Endodermal cell (in vitro differentiated cells): ENCODE results near the gene BBS5. TPM values are rescaled to one million over a fixed set of nuclear protein-coding genes. Genes with fewer than 3 reads are reported as not detected.

Experiments
- DNase-seq: peaks from one replicate; pipeline ENCODE4 v3.0.0-alpha.2; 2017
- H3K27ac ChIP-seq: 2 replicates; pipeline ENCODE4 v1.5.1; 2013; ENCODE audit warnings: mild to moderate bottlenecking, low read depth, low read length, moderate library complexity
- H3K27me3 ChIP-seq: 2 replicates; pipeline ENCODE4 v1.6.1; 2013; ENCODE audit warnings: mild to moderate bottlenecking, low read length, moderate library complexity; ENCODE audit not compliant: insufficient read depth, control insufficient read depth, poor library complexity, severe bottlenecking
- H3K36me3 ChIP-seq: 2 replicates; pipeline ENCODE4 v1.7.0; 2013; ENCODE audit warnings: mild to moderate bottlenecking, low read length, moderate library complexity; ENCODE audit not compliant: control insufficient read depth, insufficient read depth
- H3K4me1 ChIP-seq: one replicate; pipeline ENCODE4 v1.7.0; 2013; ENCODE audit warnings: low read length; ENCODE audit not compliant: control insufficient read depth, insufficient read depth
- H3K4me3 ChIP-seq: 2 replicates; pipeline ENCODE4 v1.5.1; 2013; ENCODE audit warnings: mild to moderate bottlenecking, low read length, moderate library complexity
- H3K9ac ChIP-seq: 2 replicates; pipeline ENCODE4 v1.6.1; 2013; ENCODE audit warnings: mild to moderate bottlenecking, low read length, moderate library complexity; ENCODE audit not compliant: poor library complexity, severe bottlenecking; ENCODE audit errors: extremely low read depth
- H3K9me3 ChIP-seq: 2 replicates; pipeline ENCODE4 v1.6.1; 2013; ENCODE audit warnings: mild to moderate bottlenecking, low read length, moderate library complexity; ENCODE audit not compliant: control insufficient read depth
- H3K27ac Mint-ChIP-seq: 2 replicates; pipeline ENCODE4 v1.8.0; 2020; ENCODE audit warnings: mixed read lengths
- H3K27me3 Mint-ChIP-seq: 2 replicates; pipeline ENCODE4 v1.8.0; 2021; ENCODE audit warnings: mild to moderate bottlenecking, mixed read lengths; ENCODE audit not compliant: insufficient read depth
- H3K36me3 Mint-ChIP-seq: 2 replicates; pipeline ENCODE4 v1.8.0; 2020; ENCODE audit warnings: low read depth, mixed read lengths
- H3K4me1 Mint-ChIP-seq: 2 replicates; pipeline ENCODE4 v1.8.0; 2020; ENCODE audit warnings: mixed read lengths
- H3K4me3 Mint-ChIP-seq: 2 replicates; pipeline ENCODE4 v1.8.0; 2020; ENCODE audit warnings: mild to moderate bottlenecking, moderate library complexity, mixed read lengths
- H3K9me3 Mint-ChIP-seq: 2 replicates; pipeline ENCODE4 v1.8.0; 2020; ENCODE audit warnings: mild to moderate bottlenecking, mixed read lengths
- WGBS, 2 experiments: methylation state at CpG; one replicate each; pipeline versions ENCODE4 v1.1.5 to v1.1.7; 2013; ENCODE audit warnings: missing lambda C conversion rate in 2 of 2, mixed read lengths in 1 of 2; ENCODE audit not compliant: insufficient coverage in 1 of 2, insufficient read length in 1 of 2; 5-methylcytosine and 5-hydroxymethylcytosine counted together
- total RNA-seq, 2 donors: library from RNA; stranded (reverse); fragmentation: NEBNext Ultra II Directional in 1 of 2; extraction: Animal tissue kit (Norgen Biotek cat#: 25700) in 1 of 2; gene quantifications; 2 replicates in 1 of 2; 3 replicates in 1 of 2; pipeline ENCODE4 v1.2.1, GENCODE V29; 2021
- TF ChIP-seq, protein P1 (sequence below): fragments of 200-600 bp; sonication (generic); conservative IDR thresholded peaks from 2 replicates; pipeline ENCODE4 v1.5.0; 2021; ENCODE audit warnings: antibody characterized with exemption, mild to moderate bottlenecking

Gene BBS5
- total RNA-seq, 2 donors from 2014 or later, result 3.2 to 6.5 TPM

DNA sequence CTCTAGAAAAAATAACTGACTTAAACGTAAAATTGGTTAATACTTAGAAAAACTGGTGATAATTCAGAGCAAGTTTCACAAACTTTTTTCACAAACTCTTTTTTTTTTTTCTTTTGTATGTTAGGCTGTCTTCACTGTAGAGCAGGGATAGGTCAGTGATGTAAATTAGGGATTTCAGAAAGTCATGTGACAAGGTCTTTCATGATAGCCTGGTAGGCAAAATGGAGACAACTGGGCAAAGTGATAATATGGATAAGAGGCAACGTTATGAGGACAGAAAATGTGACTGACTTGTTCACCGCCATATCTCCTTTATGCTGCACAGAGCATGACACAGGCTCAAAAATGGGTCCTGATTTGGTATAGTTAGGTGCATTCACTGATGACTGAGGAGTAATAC is 39.4 kb upstream of the BBS5 start:
- Histone ChIP-seq H3K36me3 (no peaks in the 10 kb centered on the region), H3K9me3 (no peaks in the 10 kb centered on the region), H3K9ac (no peak overlapping the region), H3K4me3 (no peak overlapping the region), H3K4me1 (no peaks in the 10 kb centered on the region), H3K27me3 (no peaks in the 10 kb centered on the region), H3K27ac (no peak overlapping the region)
- Mint-ChIP-seq H3K4me3 (no peak overlapping the region), H3K27ac (no peak overlapping the region), H3K4me1 (no peaks in the 10 kb centered on the region), H3K9me3 (no peaks in the 10 kb centered on the region), H3K27me3 (no peaks in the 10 kb centered on the region), H3K36me3 (no peaks in the 10 kb centered on the region)
- DNase-seq, result no peak
- 88 to 96% methylated on average over 2 to 3 of the region's 3 CpGs for WGBS, 2 experiments
- TF ChIP-seq, protein P1, sequence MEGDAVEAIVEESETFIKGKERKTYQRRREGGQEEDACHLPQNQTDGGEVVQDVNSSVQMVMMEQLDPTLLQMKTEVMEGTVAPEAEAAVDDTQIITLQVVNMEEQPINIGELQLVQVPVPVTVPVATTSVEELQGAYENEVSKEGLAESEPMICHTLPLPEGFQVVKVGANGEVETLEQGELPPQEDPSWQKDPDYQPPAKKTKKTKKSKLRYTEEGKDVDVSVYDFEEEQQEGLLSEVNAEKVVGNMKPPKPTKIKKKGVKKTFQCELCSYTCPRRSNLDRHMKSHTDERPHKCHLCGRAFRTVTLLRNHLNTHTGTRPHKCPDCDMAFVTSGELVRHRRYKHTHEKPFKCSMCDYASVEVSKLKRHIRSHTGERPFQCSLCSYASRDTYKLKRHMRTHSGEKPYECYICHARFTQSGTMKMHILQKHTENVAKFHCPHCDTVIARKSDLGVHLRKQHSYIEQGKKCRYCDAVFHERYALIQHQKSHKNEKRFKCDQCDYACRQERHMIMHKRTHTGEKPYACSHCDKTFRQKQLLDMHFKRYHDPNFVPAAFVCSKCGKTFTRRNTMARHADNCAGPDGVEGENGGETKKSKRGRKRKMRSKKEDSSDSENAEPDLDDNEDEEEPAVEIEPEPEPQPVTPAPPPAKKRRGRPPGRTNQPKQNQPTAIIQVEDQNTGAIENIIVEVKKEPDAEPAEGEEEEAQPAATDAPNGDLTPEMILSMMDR, result no peak

DNA sequence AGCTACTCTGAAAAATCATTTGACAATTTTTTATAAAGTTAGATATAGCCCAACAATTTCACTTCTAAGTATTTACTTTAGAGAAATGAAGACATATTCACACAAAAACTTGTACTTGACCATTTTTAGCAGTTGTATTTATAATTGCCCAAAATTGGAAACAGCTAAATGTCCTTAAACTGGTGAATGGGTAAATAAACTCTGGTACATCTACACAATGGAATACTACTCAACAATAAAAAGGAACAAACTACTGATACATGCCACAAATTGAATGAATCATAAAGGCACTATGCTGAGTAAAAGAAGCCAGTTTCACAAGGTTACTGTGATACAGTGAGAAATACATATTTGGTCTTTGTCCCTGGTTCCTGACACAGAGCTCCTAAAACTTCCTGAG is 32.8 kb upstream of the BBS5 start:
- no peaks in the 10 kb centered on the region for H3K27me3 ChIP-seq
- no peak for DNase-seq
- Mint-ChIP-seq H3K36me3 (no peaks in the 10 kb centered on the region), H3K4me3 (no peak overlapping the region), H3K9me3 (peaks cover 5% of the 10 kb centered on the region), H3K4me1 (no peaks in the 10 kb centered on the region), H3K27me3 (no peaks in the 10 kb centered on the region), H3K27ac (no peak overlapping the region)
- H3K9ac ChIP-seq, result no peak overlapping the region
- H3K9me3 ChIP-seq, result peaks cover 4% of the 10 kb centered on the region
- no peak overlapping the region for H3K4me3 ChIP-seq
- H3K4me1 ChIP-seq, result no peaks in the 10 kb centered on the region
- H3K36me3 ChIP-seq, result no peaks in the 10 kb centered on the region
- TF ChIP-seq, protein P1, result no peak
- H3K27ac ChIP-seq, result no peak overlapping the region

DNA sequence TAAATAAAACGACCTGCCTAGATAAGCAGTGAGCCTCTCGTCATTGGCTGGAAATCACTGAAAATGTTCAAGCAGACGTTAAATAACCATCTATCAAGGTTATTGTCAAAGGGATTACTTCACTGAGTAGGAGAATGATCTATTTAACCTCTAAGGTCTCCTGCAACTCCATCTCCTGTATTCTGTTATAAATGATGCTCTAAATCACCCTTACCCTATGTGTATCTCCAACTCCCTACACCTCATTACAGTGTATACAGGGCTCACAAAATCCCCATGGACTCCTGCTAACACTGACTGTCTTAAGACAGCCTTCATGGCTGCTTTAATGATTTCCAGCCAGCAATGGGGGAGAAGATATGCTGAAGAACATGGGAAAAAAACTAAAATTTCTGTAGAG is 31.0 kb upstream of the BBS5 start:
- no peak overlapping the region for H3K4me3 ChIP-seq
- H3K27ac ChIP-seq, result no peak overlapping the region
- Mint-ChIP-seq H3K36me3 (no peaks in the 10 kb centered on the region), H3K4me3 (no peak overlapping the region), H3K27me3 (no peaks in the 10 kb centered on the region), H3K9me3 (peaks cover 15% of the 10 kb centered on the region), H3K4me1 (no peaks in the 10 kb centered on the region), H3K27ac (no peak overlapping the region)
- no peaks in the 10 kb centered on the region for H3K36me3 ChIP-seq
- 76 to 92% methylated on average over 3 of the region's 3 CpGs for WGBS, 2 experiments
- no peaks in the 10 kb centered on the region for H3K4me1 ChIP-seq
- TF ChIP-seq, protein P1, result no peak
- H3K9me3 ChIP-seq, result peaks cover 4% of the 10 kb centered on the region
- no peak for DNase-seq
- no peak overlapping the region for H3K9ac ChIP-seq
- no peaks in the 10 kb centered on the region for H3K27me3 ChIP-seq
